ENCODE data around the gene NFAM1. TPM values are rescaled to one million over a fixed set of nuclear protein-coding genes. Genes with fewer than 3 reads are reported as not detected.
A peak's percentile ranks its signal among the peaks of the same experiment; 100 is the strongest.

NFAM1 gene
- total RNA-seq, 6 experiments from 2014 or later = 2.1 to 6.6 (median 2.4) TPM

DNA sequence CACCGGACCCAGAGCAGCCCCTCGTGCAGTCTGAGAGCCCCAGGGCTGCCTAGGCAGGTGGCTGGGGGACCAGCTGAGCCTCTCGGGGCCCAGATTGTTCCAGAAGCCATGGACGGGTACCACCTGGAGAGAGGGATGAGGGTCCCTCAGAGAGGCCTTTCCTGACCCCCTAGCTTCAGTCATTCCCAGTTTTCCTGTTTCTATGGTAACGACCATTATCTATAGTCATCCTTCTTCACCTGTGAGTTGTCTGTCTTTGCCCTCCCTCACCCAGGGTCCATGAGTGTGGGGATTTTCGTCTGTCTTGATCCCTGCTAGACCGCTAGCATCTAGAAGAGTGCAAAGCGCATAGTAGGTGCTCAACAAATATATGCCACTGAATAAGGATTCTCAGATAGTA lies 85.5 kb downstream of the NFAM1 start:
- intact Hi-C loops (cut with DNase I) = no loop called here
- ATAC-seq = no peak

DNA sequence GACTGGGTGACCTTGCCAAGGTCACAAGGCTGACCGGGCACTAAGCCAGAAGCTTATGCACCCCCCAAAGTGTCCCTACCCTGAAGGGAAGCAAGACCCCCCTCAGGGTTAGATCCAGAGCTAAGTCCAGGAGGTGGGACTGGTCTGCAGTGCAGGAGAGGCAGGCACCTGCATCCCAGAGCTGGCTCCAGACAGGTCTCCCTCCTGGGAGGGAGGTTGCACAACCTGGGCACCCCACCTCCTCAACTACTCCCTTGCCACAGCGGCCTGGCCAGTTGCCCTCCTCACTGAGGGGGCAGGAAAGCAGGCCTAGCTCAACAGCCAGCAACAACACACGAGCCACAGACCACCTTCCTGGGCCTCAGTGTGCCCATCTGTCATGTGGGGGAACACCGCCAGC lies 86.7 kb downstream of the NFAM1 start:
- ATAC-seq = peak in 1 of 4 donors; percentile 12
- 70% methylated on average over 2 of the region's 4 CpGs for WGBS (ENCODE audit: insufficient coverage, low coverage, low lambda C conversion rate, missing lambda C conversion rate)

More for the DNA sequence above, 85.5 kb downstream of the NFAM1 start:
- WGBS (ENCODE audit: insufficient coverage, low coverage, low lambda C conversion rate, missing lambda C conversion rate) = 13% methylated on average over 1 of the region's 8 CpGs
- Histone ChIP-seq H3K27me3 (no peaks in the 10 kb centered on the region), H3K36me3 (no peaks in the 10 kb centered on the region), H3K9me3 (no peaks in the 10 kb centered on the region), H3K4me3 (no peak overlapping the region), H3K27ac (no peak overlapping the region), H3K4me1 (no peaks in the 10 kb centered on the region)
- no peak for DNase-seq
- TF ChIP-seq, protein P1, sequence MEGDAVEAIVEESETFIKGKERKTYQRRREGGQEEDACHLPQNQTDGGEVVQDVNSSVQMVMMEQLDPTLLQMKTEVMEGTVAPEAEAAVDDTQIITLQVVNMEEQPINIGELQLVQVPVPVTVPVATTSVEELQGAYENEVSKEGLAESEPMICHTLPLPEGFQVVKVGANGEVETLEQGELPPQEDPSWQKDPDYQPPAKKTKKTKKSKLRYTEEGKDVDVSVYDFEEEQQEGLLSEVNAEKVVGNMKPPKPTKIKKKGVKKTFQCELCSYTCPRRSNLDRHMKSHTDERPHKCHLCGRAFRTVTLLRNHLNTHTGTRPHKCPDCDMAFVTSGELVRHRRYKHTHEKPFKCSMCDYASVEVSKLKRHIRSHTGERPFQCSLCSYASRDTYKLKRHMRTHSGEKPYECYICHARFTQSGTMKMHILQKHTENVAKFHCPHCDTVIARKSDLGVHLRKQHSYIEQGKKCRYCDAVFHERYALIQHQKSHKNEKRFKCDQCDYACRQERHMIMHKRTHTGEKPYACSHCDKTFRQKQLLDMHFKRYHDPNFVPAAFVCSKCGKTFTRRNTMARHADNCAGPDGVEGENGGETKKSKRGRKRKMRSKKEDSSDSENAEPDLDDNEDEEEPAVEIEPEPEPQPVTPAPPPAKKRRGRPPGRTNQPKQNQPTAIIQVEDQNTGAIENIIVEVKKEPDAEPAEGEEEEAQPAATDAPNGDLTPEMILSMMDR (IDR thresholded peaks at IDR 0.05) = no peak
- no peak for TF ChIP-seq POLR2A (IDR thresholded peaks at IDR 0.05)

DNA sequence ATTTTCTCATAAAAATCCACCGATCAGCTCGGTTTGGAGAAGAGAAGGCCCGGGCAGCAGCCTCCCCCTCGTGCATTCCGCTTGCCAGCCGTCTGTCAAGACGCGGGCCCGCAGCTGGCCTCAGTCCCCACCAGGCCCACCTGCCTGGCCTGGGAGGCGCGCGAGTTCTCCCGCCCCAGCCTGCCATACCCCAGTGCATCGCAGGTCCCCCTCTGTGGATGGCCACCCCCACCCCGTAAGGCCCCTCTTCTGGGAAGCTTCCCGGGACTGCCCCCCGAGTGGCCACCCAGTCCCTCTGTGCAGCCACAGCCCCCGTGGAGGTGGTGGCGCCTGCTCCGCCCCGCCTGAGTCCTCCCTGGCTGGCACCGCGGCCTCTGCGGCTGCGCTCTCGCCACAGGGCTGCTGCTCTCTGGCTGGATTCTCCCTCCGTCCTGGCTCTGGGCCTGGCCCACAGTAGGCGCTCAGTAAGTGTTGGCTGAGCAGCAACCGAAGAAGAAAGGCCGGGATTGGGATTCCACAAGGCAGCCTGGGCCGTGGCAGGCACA lies 87.8 kb downstream of the NFAM1 start:
- Histone ChIP-seq H3K9me3 (no peaks in the 10 kb centered on the region), H3K4me1 (no peaks in the 10 kb centered on the region), H3K27ac (no peak overlapping the region), H3K36me3 (no peaks in the 10 kb centered on the region), H3K27me3 (no peaks in the 10 kb centered on the region), H3K4me3 (no peak overlapping the region)
- ATAC-seq (no peak), DNase-seq (no peak)
- no peak for TF ChIP-seq POLR2A (IDR thresholded peaks at IDR 0.05)
- TF ChIP-seq, protein P1 (IDR thresholded peaks at IDR 0.05) = no peak
- 78% methylated on average over 10 of the region's 31 CpGs for WGBS (ENCODE audit: insufficient coverage, low coverage, low lambda C conversion rate, missing lambda C conversion rate)
- intact Hi-C loops (cut with DNase I) = no loop called here

More for the DNA sequence above, 86.7 kb downstream of the NFAM1 start:
- intact Hi-C loops (cut with DNase I) = no loop called here
- TF ChIP-seq POLR2A (IDR thresholded peaks at IDR 0.05) = no peak
- TF ChIP-seq, protein P1 (IDR thresholded peaks at IDR 0.05) = no peak
- Histone ChIP-seq H3K4me1 (no peaks in the 10 kb centered on the region), H3K27me3 (no peaks in the 10 kb centered on the region), H3K9me3 (no peaks in the 10 kb centered on the region), H3K36me3 (no peaks in the 10 kb centered on the region), H3K4me3 (no peak overlapping the region), H3K27ac (no peak overlapping the region)
- no peak for DNase-seq

DNA sequence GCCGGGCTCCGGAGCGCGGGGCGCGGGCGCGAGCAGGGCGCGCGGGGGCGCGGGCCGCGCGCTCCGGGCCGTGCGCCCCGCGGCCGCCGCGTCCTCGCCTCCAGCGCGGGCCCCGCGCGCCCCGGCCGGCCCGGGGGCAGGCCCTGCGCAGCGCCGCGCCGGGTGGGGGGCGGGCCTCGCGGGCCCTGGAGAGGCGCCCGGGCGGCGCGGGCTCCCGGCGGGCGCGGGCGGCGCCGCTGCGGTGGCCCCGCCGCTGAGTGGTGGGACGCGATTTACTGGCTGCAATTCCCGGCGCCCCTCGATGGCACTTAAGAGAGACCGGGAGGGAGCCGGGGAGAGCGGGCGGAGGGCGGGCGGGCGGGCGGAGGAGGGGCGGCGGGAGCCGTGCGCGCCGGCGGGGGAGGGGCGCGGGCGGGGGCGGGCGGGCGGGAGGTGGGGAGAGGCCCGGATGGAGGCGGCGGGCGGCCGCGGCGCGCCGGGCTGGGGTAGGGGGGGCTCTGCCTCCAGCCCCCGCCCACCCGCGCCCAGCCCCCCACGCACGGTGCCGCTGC lies 88.6 kb downstream of the NFAM1 start:
- 0% methylated on average over 8 of the region's 97 CpGs for WGBS (ENCODE audit: insufficient coverage, low coverage, low lambda C conversion rate, missing lambda C conversion rate)
- Histone ChIP-seq H3K9me3 (no peaks in the 10 kb centered on the region), H3K27me3 (no peaks in the 10 kb centered on the region), H3K4me3 (no peak overlapping the region), H3K36me3 (no peaks in the 10 kb centered on the region), H3K27ac (no peak overlapping the region), H3K4me1 (no peaks in the 10 kb centered on the region)
- ATAC-seq (peak in 2 of 4 donors; percentile 35 to 47), DNase-seq (no peak)
- intact Hi-C loops (cut with DNase I) = no loop called here
- no peak for TF ChIP-seq POLR2A (IDR thresholded peaks at IDR 0.05)
- TF ChIP-seq, protein P1 (IDR thresholded peaks at IDR 0.05) = no peak

Data from right lobe of liver (tissue), 6 donors.